ENCODE results near the gene RSPRY1. TPM values are rescaled to one million over a fixed set of nuclear protein-coding genes. Genes with fewer than 3 reads are reported as not detected.

RSPRY1 gene
- total RNA-seq: 75.5 TPM

DNA sequence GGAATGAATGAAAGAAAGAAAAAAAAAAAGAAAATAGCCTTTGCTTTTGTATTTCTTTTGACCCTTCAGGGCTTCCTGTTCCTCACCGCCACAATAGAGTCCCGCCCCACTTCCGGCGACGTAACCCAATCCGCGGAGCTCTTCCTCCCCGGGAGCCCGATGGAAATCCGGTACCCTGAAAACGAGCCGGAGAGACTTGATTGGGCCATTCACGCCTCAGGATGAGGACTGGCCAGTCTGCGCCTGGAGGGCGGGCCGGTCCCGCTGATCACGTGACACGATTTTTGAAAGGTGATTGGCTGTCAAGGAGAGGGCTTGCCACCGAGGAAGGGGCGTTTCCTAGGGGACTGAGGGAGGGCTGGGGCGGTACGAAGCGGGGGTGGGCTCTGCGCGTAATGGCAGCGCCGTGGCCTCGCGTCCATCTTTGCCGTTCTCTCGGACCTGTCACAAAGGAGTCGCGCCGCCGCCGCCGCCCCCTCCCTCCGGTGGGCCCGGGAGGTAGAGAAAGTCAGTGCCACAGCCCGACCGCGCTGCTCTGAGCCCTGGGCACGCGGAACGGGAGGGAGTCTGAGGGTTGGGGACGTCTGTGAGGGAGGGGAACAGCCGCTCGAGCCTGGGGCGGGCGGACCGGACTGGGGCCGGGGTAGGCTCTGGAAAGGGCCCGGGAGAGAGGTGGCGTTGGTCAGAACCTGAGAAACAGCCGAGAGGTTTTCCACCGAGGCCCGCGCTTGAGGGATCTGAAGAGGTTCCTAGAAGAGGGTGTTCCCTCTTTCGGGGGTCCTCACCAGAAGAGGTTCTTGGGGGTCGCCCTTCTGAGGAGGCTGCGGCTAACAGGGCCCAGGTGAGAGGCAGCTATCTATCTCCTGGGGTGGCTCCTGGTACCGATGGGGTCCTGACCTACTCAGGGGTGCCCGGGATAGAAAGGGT lies at the start of gene RSPRY1, which contains the start of gene PSME3IP1:
Gene RSPRY1 (plus strand): TSS at position 385 of the 927 bp plus-strand sequence. CDS start 18,330 bp downstream, outside the sequence.
Gene PSME3IP1 (minus strand): TSS at position 95 of the 927 bp plus-strand sequence. CDS start 12,185 bp downstream, outside the sequence.
- DNase-seq: peak; percentile 100

- no peak for DNase-seq
These were observed 49.1 kb upstream of the RSPRY1 start for GRCh38 chr16:57137043-57137442.

DNA sequence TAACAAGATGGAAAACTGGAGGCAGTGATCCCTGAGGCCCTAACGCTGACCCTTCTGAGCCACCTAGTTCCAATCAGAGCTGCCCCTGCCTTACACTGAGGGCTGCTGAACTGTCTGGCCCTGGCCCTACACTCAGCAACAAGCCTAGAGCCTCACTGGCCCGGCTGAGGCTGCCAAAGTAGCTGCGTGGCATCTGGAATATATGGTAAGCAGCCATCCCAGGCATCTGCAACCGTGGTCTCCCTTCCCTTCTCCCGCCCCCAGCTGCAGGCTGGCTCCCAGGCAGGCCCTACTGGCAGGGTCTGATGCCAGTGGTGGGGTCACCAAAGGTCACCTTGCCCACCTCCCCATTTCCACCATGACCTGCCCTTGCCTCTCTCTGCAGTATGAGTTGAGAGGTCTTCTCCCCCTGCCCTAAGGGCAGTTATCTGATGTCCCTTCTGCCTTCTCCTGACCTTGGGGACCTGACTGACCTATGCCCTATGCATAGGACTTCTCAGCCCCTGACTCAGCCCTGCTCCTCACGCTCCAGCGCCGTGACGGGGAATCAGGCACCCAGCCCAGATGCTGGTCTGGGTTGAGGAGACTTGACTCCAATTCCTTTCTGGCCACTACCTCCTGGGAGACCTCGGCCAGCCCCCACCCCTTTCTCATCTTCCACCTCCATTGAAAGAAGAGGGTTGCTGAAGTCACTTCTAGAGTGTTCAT lies 48.4 kb upstream of the RSPRY1 start:
- no peak for DNase-seq

GRCh38 chr16:57138281-57138935 lies 47.7 kb upstream of the RSPRY1 start:
- DNase-seq: no peak

DNA sequence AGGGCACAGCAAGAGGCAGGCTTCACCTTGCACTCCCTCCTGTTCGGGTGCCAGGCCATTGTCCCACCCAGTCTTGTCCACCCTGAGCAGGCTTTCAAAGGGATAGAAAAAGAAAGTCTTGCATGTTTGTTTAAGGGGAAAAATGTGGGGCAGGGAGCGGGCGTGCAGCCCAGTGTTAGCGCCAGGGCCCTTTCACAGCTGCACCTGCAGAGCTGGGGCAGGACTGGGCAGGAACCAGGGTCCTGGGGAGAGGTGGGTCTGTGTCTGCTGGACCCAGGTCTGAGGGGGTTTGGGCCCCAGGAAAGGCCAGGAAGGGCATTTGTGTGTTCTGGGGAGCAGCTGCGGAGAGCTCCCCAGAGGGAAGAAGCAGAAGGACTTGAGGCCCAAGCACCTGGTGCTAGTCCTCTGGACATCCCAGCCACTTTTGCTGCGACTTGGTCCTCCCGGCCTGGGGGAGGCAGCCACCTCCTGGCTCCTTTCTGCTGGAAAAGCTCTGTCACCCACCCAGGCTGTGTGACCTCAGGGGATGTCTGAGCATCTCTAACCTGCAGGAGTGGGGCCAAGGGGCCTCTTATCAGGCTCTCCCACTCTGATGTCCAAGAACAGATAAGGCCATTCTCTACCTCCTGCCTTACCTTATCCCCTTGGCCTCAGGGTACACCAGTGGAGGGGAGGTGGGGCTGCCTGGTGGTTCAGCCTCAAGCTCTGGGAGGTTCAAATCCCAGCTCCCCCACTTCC lies 45.0 kb upstream of the RSPRY1 start:
- DNase-seq: no peak

DNA sequence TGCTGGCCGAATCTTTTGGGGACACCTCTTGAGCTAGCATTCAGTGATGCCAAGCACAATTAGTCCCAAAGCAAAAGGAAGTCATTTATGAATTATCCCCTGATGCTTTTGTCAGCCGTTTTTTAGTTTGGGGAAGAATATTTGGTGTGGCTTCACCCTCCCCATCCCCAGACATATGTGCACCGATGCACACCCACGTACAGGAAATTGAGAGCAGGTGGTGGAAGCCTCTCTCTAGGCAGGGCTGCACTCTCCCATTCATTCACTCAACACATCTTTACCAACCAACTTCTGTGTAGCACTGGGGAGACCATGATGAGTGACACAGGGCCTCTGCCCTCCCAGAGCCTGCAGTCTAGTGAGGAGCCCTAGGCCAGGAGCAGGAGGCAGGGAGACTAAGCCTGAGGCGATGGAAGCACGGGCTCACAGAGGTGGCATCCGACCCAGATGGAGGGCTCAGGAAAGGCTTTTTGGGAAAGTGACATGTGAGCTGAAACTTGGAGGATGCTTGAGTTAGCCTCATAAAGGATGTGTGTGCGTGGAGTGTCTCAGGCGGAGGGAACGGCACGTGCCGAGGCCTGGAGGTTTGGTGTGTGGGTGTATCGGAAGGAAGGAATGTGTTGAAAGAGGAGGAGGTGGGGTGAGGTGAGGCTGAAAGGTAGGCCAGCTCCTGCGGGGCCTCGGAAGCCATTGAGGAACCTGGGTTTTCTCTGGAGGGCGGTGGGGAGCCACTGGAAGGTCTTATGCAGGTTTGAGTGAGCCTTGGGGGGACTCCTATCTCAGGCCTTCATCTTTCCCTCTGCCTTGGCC lies 44.1 kb upstream of the RSPRY1 start:
- DNase-seq: no peak

DNA sequence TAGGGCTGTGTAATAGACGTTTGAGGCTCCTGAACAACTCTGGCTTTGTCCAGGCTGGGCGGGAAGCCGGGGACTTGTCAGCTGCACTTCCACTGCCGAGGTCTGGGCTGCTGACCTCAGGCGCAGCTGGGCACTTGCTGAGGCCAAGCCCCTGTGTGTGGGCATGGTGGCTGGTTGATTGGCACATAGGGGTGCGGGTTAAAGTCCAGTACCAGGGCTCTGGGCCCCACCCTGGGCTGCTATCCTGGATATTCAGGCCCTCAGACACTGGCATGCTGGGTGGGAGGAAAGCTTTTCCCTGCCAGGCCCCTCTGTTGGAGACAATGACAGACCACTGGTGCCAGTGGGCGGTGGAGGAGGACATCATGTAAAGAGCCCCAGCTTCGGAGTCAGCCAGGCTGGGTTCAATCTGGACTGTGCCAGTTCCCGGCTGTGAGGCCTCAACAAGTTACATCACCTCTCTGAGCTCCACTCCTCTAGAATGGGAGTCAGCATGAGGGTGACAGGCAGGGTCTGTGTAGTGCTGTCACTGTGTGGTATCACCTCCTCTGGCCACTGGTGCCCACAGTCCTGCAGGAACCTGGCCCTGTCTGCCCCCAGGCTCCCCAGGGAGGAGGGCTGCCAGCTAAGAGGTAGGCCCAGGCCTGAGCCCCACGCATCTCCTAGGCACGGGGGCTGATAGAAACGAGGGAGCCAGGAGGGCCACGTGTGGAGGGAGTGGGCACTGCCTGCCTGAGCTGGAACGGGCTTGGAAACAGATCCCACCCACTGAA lies 42.8 kb upstream of the RSPRY1 start:
- peak; percentile 79 for DNase-seq

DNA sequence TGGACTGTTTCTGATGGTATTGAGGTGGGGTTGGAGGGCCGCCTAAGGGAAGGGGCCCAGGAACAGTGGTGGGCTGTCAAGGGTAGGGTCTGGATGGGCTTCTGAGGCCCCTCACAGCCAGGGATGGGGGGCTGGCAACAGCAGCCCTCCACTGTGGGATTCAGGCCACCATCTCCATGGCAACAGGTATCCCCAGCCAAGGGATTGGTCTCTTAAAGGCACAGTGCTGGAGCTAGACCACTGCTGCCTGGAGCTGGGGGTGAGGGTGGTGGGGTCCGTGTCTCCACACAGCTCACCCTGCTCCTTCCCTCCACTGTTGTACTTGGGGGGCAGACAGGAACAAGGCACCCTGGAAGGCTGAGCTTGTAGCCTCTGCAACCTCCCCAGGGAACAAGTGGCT lies 42.1 kb upstream of the RSPRY1 start:
- DNase-seq: no peak

DNA sequence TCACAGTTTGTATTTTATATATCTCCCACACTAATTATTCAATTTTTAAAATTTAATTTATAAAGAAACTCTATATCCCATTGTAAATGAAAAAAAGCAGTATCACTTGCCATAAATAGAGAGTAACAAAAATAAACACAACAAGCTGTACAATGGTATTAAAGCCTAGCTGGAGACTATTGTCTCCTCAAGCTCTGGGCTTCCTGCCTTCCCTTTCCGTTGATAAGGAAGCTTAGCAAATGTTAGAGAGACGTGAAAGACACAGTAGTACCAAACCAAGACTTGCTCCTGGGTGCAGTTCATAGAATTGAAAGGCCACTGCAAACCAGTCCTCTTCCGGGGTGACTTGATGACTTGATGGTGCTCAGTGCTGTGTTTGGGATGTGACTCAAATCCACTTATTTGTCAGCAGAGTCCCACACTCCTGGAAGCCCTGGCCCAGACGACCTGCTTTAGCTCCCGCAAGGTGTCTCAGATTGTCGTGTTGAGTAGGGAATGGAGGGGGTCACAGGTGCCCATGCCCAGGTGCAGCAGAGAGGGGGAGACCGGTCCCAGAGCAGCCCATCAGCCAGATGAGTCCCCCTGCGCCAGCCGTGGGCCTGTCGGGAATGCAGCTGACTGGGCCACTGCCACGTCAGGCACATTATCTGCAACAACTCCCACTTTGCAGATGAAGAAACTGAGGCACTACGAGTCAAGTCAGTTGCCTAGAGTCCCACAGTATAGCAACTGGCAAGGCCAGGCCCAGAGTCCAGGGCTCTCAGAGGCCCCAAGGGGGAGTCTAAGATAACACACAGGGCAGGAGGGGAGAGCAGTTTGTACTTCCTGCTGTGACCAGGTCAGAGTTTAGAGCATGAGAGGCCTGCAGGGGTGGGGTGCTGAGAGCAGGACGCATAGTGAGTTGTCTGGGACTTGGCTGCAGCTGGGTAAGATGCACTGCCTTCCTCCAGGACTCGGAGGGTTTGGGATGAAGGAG lies 40.8 kb upstream of the RSPRY1 start:
- no peak for DNase-seq

GRCh38 chr16:57146040-57146647 lies 40.0 kb upstream of the RSPRY1 start:
- no peak for DNase-seq

DNA sequence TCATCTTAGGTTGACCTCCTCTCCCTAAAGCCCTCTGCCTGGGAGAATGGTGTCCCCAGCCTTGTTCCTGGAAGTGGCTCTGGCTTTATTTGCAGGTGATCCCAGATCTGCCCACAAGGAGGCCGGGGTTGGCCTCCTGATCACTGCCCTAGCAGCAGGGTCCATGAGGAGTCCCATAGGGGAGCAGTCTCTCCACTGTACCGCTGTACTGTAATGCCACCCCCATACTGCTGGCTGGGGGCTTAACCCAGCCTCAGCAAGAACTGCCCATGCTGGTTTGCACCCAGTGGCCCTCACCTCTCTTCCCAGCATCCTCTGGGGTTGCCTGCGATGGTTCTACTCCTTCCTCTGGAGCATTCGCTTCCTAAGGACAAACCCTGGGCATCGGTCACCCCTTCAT lies 39.4 kb upstream of the RSPRY1 start:
- no peak for DNase-seq

DNA sequence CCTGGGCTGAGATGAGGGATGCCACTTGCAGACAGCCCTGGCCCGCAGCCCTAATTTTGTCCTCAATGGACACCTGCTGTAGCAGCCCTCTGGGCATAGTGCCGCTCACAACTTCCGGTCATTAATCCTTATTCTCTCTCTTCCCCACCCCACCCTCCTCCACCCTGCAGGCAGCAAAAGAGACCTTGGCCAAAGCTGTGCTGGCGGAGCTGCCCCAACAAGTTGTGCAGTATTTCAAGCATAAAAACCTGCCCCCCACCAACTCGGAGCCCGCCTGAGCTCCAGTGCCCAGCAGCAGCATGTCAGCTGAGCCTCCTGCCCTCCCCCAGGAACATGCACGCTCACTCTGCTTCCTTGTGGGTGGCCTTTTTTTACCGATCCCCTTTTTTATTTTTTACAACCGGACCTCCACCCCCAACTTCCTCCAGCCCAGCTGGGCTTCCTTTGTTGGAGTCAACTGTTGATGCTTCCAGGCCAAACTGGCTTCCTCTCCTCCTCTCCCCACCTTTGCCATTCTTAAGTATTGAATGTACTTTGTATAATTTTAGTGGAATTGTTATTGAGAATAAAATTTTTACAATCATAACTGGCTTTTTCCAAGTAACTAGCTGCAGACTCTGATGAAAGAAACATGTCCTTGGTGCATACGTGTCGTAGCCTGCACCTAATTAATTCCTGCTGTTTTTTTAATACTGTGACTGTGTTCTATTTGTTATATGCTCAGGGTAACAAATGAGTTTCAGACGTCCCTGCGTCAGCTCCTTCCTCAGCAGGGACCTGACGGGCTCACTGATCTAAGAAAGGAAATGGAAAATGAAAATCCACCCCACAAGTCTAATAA lies 38.5 kb upstream of the RSPRY1 start:
- DNase-seq: no peak

- no peak for DNase-seq
These were observed 37.6 kb upstream of the RSPRY1 start for GRCh38 chr16:57148481-57148880.

DNA sequence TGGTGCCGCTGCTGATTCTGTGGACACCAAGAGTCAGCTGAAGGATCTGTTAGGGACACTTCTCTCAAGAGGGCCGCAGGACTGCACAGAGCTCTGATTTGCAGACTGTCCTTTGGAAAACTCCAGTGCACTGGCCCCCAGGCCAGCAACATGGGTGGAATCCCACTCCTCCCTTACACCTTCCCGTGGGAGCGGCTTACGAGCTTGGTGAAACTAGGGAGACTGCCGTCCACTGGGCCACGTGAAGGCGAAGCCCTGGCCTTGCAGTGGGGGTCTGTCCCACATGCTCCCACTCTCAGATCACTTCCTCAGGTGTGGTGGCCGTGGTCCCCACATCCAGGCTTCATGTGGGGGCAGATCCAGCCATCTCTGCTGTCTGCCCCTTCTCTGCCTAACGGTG lies 36.7 kb upstream of the RSPRY1 start:
- DNase-seq: no peak

DNA sequence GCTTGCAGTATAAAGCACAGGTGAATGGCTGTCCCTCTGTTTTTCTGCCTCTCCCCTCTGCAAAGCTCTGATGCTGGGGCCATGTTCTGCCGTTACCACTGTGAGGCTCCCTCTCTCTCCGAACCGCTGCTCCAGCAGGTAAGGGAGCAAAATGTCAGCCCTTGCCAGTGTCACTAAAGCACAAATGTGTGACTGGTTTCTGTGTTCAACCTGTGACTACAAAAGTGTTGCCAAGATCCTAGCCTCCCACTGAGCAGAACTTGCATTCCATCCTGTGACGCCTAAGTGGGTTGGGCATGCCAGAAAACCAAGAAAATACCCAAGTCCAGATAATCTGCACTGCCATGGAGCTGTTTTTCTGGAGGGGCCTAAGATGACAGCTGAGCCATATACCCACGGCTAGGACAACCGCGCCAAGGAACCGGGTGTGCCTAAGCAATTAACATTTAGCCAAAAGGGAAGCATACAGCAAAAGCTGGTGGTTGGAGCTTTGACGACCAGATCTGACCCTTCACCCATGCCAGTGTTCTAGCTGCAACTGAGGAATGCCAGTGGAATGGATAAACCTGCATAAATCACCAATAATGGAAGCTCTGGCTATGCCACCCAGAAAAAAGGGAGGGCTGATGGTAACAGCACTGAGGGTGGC lies 35.3 kb upstream of the RSPRY1 start:
- no peak for DNase-seq

- DNase-seq: no peak
These were observed 34.8 kb upstream of the RSPRY1 start for GRCh38 chr16:57151369-57151768.
